H9 (cell line): ENCODE measurements around the gene MBNL1. TPM values are rescaled to one million over a fixed set of nuclear protein-coding genes. Genes with fewer than 3 reads are reported as not detected.

Experiments
- DNase-seq: peaks from one replicate; pipeline ENCODE4 v3.0.0-alpha.2; 2017
- H2AFZ ChIP-seq: one replicate; pipeline ENCODE4 v1.6.1; 2013; ENCODE audit warnings: mild to moderate bottlenecking, low read length, control low read depth, moderate library complexity
- H2AK5ac ChIP-seq: 2 replicates; pipeline ENCODE4 v1.6.1; 2013; ENCODE audit warnings: low read length, control low read depth, mixed read lengths; ENCODE audit not compliant: insufficient read length
- H2BK120ac ChIP-seq: one replicate; pipeline ENCODE4 v1.6.1; 2013; ENCODE audit warnings: low read depth, mild to moderate bottlenecking, low read length, control low read depth, inconsistent platforms; ENCODE audit not compliant: poor library complexity, severe bottlenecking
- H2BK12ac ChIP-seq: 2 replicates; pipeline ENCODE4 v1.6.1; 2013; ENCODE audit warnings: low read length, control low read depth, mixed read lengths, low read depth; ENCODE audit not compliant: insufficient read length
- H2BK15ac ChIP-seq: 2 replicates; pipeline ENCODE4 v1.6.1; 2013; ENCODE audit warnings: low read depth, low read length, control low read depth
- H2BK20ac ChIP-seq: one replicate; pipeline ENCODE4 v1.6.1; 2013; ENCODE audit warnings: low read depth, mild to moderate bottlenecking, low read length, control low read depth, inconsistent platforms; ENCODE audit not compliant: poor library complexity, severe bottlenecking
- H2BK5ac ChIP-seq: 2 replicates; pipeline ENCODE4 v1.6.1; 2013; ENCODE audit warnings: low read length, control low read depth, mixed read lengths; ENCODE audit not compliant: insufficient read length
- H3K14ac ChIP-seq: 2 replicates; pipeline ENCODE4 v1.6.1; 2013; ENCODE audit warnings: low read length, control low read depth; ENCODE audit not compliant: insufficient read depth
- H3K18ac ChIP-seq: 2 replicates; pipeline ENCODE4 v1.6.1; 2013; ENCODE audit warnings: low read depth, mild to moderate bottlenecking, mixed read lengths, low read length, control low read depth; ENCODE audit not compliant: insufficient read length
- H3K23ac ChIP-seq: 2 replicates; pipeline ENCODE4 v1.6.1; 2013; ENCODE audit warnings: low read length, control low read depth, mixed read lengths, low read depth; ENCODE audit not compliant: insufficient read length
- H3K23me2 ChIP-seq: 2 replicates; pipeline ENCODE4 v1.6.1; 2013; ENCODE audit warnings: low read depth, mild to moderate bottlenecking, mixed read lengths, low read length, control low read depth; ENCODE audit not compliant: insufficient read length, poor library complexity, severe bottlenecking
- H3K27ac ChIP-seq: 2 replicates; pipeline ENCODE4 v1.5.1; 2013; ENCODE audit warnings: low read length, control low read depth, mixed read lengths, low read depth; ENCODE audit not compliant: insufficient read length
- H3K27me3 ChIP-seq: 2 replicates; pipeline ENCODE4 v1.6.1; 2013; ENCODE audit warnings: low read length, control low read depth, inconsistent platforms; ENCODE audit not compliant: insufficient read depth
- H3K4ac ChIP-seq: 2 replicates; pipeline ENCODE4 v1.6.1; 2013; ENCODE audit warnings: low read depth, mild to moderate bottlenecking, control low read depth, inconsistent platforms, low read length, moderate library complexity
- H3K4me1 ChIP-seq: 2 replicates; pipeline ENCODE4 v1.6.1; 2013; ENCODE audit warnings: low read length, control low read depth, inconsistent platforms; ENCODE audit not compliant: insufficient read depth
- H3K4me2 ChIP-seq: 2 replicates; pipeline ENCODE4 v1.6.1; 2013; ENCODE audit warnings: low read length, control low read depth, mixed read lengths; ENCODE audit not compliant: insufficient read length, insufficient read depth
- H3K56ac ChIP-seq: 2 replicates; pipeline ENCODE4 v1.6.1; 2013; ENCODE audit warnings: low read depth, mild to moderate bottlenecking, mixed read lengths, low read length, control low read depth; ENCODE audit not compliant: insufficient read length
- H3K79me1 ChIP-seq: 2 replicates; pipeline ENCODE4 v1.6.1; 2013; ENCODE audit warnings: low read depth, mild to moderate bottlenecking, moderate library complexity, low read length, control low read depth, inconsistent platforms; ENCODE audit not compliant: insufficient read depth, poor library complexity, severe bottlenecking
- H3K79me2 ChIP-seq: 2 replicates; pipeline ENCODE4 v1.6.1; 2013; ENCODE audit warnings: low read length, control low read depth, inconsistent platforms; ENCODE audit not compliant: insufficient read depth
- H3K9ac ChIP-seq: 2 replicates; pipeline ENCODE4 v1.6.1; 2013; ENCODE audit warnings: low read length, control low read depth, mixed read lengths; ENCODE audit not compliant: insufficient read length; ENCODE audit errors: extremely low read depth
- H3K9me3 ChIP-seq: one replicate; pipeline ENCODE4 v1.6.1; 2013; ENCODE audit warnings: low read depth, low read length, inconsistent platforms; ENCODE audit not compliant: control insufficient read depth
- H3T11ph ChIP-seq: one replicate; pipeline ENCODE4 v1.6.1; 2013; ENCODE audit warnings: mild to moderate bottlenecking, low read length, control low read depth, inconsistent platforms
- H4K20me1 ChIP-seq: one replicate; pipeline ENCODE4 v1.6.1; 2013; ENCODE audit not compliant: control insufficient read depth, insufficient read length, insufficient read depth
- H4K5ac ChIP-seq: 2 replicates; pipeline ENCODE4 v1.6.1; 2013; ENCODE audit warnings: low read depth, mild to moderate bottlenecking, mixed read lengths, low read length, control low read depth; ENCODE audit not compliant: insufficient read length
- H4K8ac ChIP-seq: replicated peaks from 2 replicates; pipeline ENCODE4 v1.6.1; 2013; ENCODE audit warnings: low read length, control low read depth, mixed read lengths, low read depth; ENCODE audit not compliant: insufficient read length
- H4K91ac ChIP-seq: 2 replicates; pipeline ENCODE4 v1.6.1; 2013; ENCODE audit warnings: low read depth, mild to moderate bottlenecking, moderate library complexity, mixed read lengths, low read length, control low read depth; ENCODE audit not compliant: insufficient read length
- H3K27ac Mint-ChIP-seq, 3 experiments: 2 replicates in 2 of 3; 3 replicates in 1 of 3; pipeline ENCODE4 v1.8.0; 2020 to 2021; ENCODE audit warnings: mixed read lengths in 3 of 3, mild to moderate bottlenecking in 1 of 3, moderate library complexity in 1 of 3
- H3K27me3 Mint-ChIP-seq: 2 replicates; pipeline ENCODE4 v1.8.0; 2021; ENCODE audit warnings: low read depth, mild to moderate bottlenecking, moderate library complexity, mixed read lengths
- H3K36me3 Mint-ChIP-seq, 3 experiments: 2 replicates in 2 of 3; 3 replicates in 1 of 3; pipeline ENCODE4 v1.8.0; 2020 to 2021; ENCODE audit warnings: low read depth in 3 of 3, mixed read lengths in 3 of 3; ENCODE audit not compliant: insufficient read depth in 1 of 3
- H3K4me1 Mint-ChIP-seq, 2 experiments: 2 replicates each; pipeline ENCODE4 v1.8.0; 2020; ENCODE audit warnings: mixed read lengths in 2 of 2
- H3K4me3 Mint-ChIP-seq, 2 experiments: 2 replicates in 1 of 2; 3 replicates in 1 of 2; pipeline ENCODE4 v1.8.0; 2020 to 2021; ENCODE audit warnings: mild to moderate bottlenecking in 2 of 2, mixed read lengths in 2 of 2, moderate library complexity in 1 of 2
- H3K9me3 Mint-ChIP-seq, 2 experiments: 2 replicates in 1 of 2; 3 replicates in 1 of 2; pipeline ENCODE4 v1.8.0; 2020; ENCODE audit warnings: mild to moderate bottlenecking in 2 of 2, mixed read lengths in 2 of 2, moderate library complexity in 1 of 2
- WGBS: extraction: QIAGEN DNeasy Blood & Tissue Kit; methylation state at CpG from one replicate; pipeline ENCODE4 v1.1.7; 2013; ENCODE audit warnings: missing lambda C conversion rate, low lambda C conversion rate, mixed read lengths; ENCODE audit not compliant: insufficient read length; ENCODE audit errors: extremely low coverage; 5-methylcytosine and 5-hydroxymethylcytosine counted together
- total RNA-seq: library from RNA; stranded (reverse); gene quantifications from 2 replicates; pipeline ENCODE4 v1.2.1, GENCODE V29; 2021
- TF ChIP-seq, protein P1 (sequence below): fragments of 200-600 bp; sonication (generic); conservative IDR thresholded peaks from 3 replicates; pipeline ENCODE4 v1.8.0; 2021; ENCODE audit warnings: antibody characterized with exemption, mild to moderate bottlenecking

The MBNL1 gene
- total RNA-seq, 1 experiment from 2014 or later, result 14.9 TPM

DNA sequence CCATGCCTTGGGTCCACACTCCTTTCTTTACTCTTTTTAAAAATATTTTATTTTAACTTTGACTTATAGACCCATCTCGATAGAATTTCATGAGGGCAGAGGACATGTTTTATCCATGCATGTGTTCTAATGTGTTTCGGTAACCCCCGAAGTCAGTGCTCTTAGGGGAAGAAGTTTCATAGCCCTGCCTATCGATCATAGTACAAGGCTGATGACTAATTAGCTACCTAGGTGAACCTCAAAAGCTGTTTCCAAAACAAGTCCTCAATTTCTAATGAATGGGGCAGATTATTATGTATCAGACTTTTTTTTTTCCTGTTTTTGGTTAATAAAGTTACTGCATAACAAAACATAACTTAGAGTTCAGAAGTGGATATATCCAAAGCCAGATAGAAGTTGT lies 82.0 kb downstream of the MBNL1 start:
- no peaks in the 10 kb centered on the region for H3K36me3 Mint-ChIP-seq
- H3K4me1 ChIP-seq, result no peaks in the 10 kb centered on the region
- peaks cover 8% of the 10 kb centered on the region in 2 experiments for H3K4me1 Mint-ChIP-seq
- H3K9me3 Mint-ChIP-seq, result no peaks in the 10 kb centered on the region
- peaks cover 2% of the 10 kb centered on the region for H3K79me1 ChIP-seq
- DNase-seq, result no peak
- no peak overlapping the region for H2AK5ac ChIP-seq
- no peak overlapping the region for H4K5ac ChIP-seq
- WGBS, result no CpG with 5 or more reads among the region's 4 CpGs
- no peak overlapping the region for H4K91ac ChIP-seq
- H3K9ac ChIP-seq, result no peak overlapping the region
- H3K18ac ChIP-seq, result no peak overlapping the region
- no peak overlapping the region for H3K4me2 ChIP-seq
- H2AFZ ChIP-seq, result no peak overlapping the region
- no peaks in the 10 kb centered on the region for H3K27me3 ChIP-seq
- no peak overlapping the region for H2BK5ac ChIP-seq
- TF ChIP-seq, protein P1, sequence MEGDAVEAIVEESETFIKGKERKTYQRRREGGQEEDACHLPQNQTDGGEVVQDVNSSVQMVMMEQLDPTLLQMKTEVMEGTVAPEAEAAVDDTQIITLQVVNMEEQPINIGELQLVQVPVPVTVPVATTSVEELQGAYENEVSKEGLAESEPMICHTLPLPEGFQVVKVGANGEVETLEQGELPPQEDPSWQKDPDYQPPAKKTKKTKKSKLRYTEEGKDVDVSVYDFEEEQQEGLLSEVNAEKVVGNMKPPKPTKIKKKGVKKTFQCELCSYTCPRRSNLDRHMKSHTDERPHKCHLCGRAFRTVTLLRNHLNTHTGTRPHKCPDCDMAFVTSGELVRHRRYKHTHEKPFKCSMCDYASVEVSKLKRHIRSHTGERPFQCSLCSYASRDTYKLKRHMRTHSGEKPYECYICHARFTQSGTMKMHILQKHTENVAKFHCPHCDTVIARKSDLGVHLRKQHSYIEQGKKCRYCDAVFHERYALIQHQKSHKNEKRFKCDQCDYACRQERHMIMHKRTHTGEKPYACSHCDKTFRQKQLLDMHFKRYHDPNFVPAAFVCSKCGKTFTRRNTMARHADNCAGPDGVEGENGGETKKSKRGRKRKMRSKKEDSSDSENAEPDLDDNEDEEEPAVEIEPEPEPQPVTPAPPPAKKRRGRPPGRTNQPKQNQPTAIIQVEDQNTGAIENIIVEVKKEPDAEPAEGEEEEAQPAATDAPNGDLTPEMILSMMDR, result no peak
- no peak overlapping the region for H2BK20ac ChIP-seq
- no peak overlapping the region for H4K8ac ChIP-seq
- no peak overlapping the region for H3K14ac ChIP-seq
- H3K4ac ChIP-seq, result no peak overlapping the region
- no peaks in the 10 kb centered on the region for H4K20me1 ChIP-seq
- no peak overlapping the region for H3K4me3 Mint-ChIP-seq
- no peaks in the 10 kb centered on the region; the same call in 1 of the 2 replicates for H3K79me2 ChIP-seq
- H3K56ac ChIP-seq, result no peak overlapping the region
- no peak overlapping the region for H3T11ph ChIP-seq
- H2BK15ac ChIP-seq, result no peak overlapping the region
- H3K23ac ChIP-seq, result no peak overlapping the region
- H3K27ac ChIP-seq, result no peak overlapping the region
- H3K27ac Mint-ChIP-seq, result no peak overlapping the region
- H2BK120ac ChIP-seq, result no peak overlapping the region
- no peaks in the 10 kb centered on the region for H3K27me3 Mint-ChIP-seq
- H2BK12ac ChIP-seq, result no peak overlapping the region
- H3K9me3 ChIP-seq, result no peaks in the 10 kb centered on the region
- no peaks in the 10 kb centered on the region for H3K23me2 ChIP-seq
